Right lobe of liver (tissue), 4 donors: ENCODE data around the gene MOB2.

Source experiments
- CTCF ChIP-seq, 4 donors: fragments of 200-600 bp in 3 of 4; fragments of 450-650 bp in 1 of 4; IDR thresholded peaks; one replicate each; pipeline versions ENCODE4 v1.5.1 to v1.8.0; 2016 to 2022; ENCODE audit warnings: antibody characterized with exemption in 4 of 4, mild to moderate bottlenecking in 2 of 4
- POLR2A ChIP-seq: fragments of 450-650 bp; IDR thresholded peaks from one replicate; pipeline ENCODE4 v1.6.1; 2017; ENCODE audit warnings: antibody characterized with exemption, mild to moderate bottlenecking
- donor health status: DM: no; HTN: no; CAD: no.
- donor health status: DM: no; HTN: no; CAD: no.
- donor health status: DM: no; HTN: yes; CAD: no.

- TF ChIP-seq CTCF (IDR thresholded peaks at IDR 0.05) (no peak), POLR2A (no peak)
These were observed 35.5 kb upstream of the MOB2 start for GRCh38 chr11:1522081-1522424.
